Transverse colon (tissue), 4 donors: ENCODE data around the gene AGRN. TPM values are rescaled to one million over a fixed set of nuclear protein-coding genes. Genes with fewer than 3 reads are reported as not detected.

Experiments used
- DNase-seq: peaks from one replicate; pipeline ENCODE4 v3.0.0-alpha.2; 2019
- H3K27ac ChIP-seq, 4 donors: fragments of 200-600 bp; sonication (generic); 2 replicates each; pipeline ENCODE4 v1.5.1; 2016 to 2018; ENCODE audit warnings: inconsistent platforms in 4 of 4
- H3K27me3 ChIP-seq: fragments of 200-600 bp; sonication (generic); 2 replicates; pipeline ENCODE4 v1.5.1; 2017; ENCODE audit warnings: inconsistent platforms
- H3K36me3 ChIP-seq, 4 donors: fragments of 200-600 bp; sonication (generic); 2 replicates each; pipeline ENCODE4 v1.5.1; 2017 to 2019; ENCODE audit warnings: inconsistent platforms in 4 of 4
- H3K4me1 ChIP-seq, 4 donors: fragments of 200-600 bp; sonication (generic); 2 replicates each; pipeline ENCODE4 v1.5.1; 2017 to 2020; ENCODE audit warnings: inconsistent platforms in 4 of 4
- H3K4me3 ChIP-seq, 4 donors: fragments of 200-600 bp; sonication (generic); 1 replicate in 1 of 4; 2 replicates in 3 of 4; pipeline versions ENCODE4 v1.5.1 to v1.6.1; 2017 to 2019; ENCODE audit warnings: inconsistent platforms in 4 of 4
- H3K9me3 ChIP-seq, 2 donors: fragments of 200-600 bp; sonication (generic); 2 replicates each; pipeline ENCODE4 v1.5.1; 2017 to 2019; ENCODE audit warnings: inconsistent platforms in 2 of 2
- EP300 ChIP-seq: sonication (generic); formaldehyde crosslinking; IDR thresholded peaks from one replicate; pipeline ENCODE4 v1.6.1; 2017; ENCODE audit warnings: antibody characterized with exemption, low read depth
- POLR2A ChIP-seq: fragments of 450-650 bp; IDR thresholded peaks from one replicate; pipeline ENCODE4 v1.6.1; 2016; ENCODE audit warnings: antibody characterized with exemption, mild to moderate bottlenecking, moderate library complexity
- POLR2AphosphoS5 ChIP-seq, 3 donors: sonication (generic); formaldehyde crosslinking; IDR thresholded peaks; one replicate each; pipeline ENCODE4 v1.6.1; 2016; ENCODE audit warnings: antibody characterized with exemption in 3 of 3
- WGBS, 2 donors: methylation state at CpG; one replicate each; pipeline ENCODE4 v1.1.5; 2018; ENCODE audit warnings: low coverage in 1 of 2; 5-methylcytosine and 5-hydroxymethylcytosine counted together
- in situ Hi-C, 4 donors: fragments of 200-750 bp; cut with MboI; loops; one replicate each; pipeline versions ENCODE4 v1.15.0 to v1.15.1; 2017; ENCODE audit warnings: low sequenced_read_pairs in 3 of 4, low pct_ligation_motif_present in 1 of 4, low pct_unique_long_range_greater_than_20kb in 1 of 4
- intact Hi-C: fragments of 100-400 bp; cut with DNase I; formaldehyde crosslinking; loops from one replicate; pipeline ENCODE4 v1.15.1; 2023; ENCODE audit warnings: low total_unique reads
- total RNA-seq, 4 donors: library from RNA; depleted of rRNA; stranded (reverse); fragments of >200 nt; gene quantifications; one replicate each; pipeline ENCODE4 v1.1.0, GENCODE V29; 2016
- TF ChIP-seq, protein P1 (sequence below), 5 experiments: fragments of 200-600 bp in 3 of 5; fragments of 450-650 bp in 2 of 5; sonication (generic) in 3 of 5; IDR thresholded peaks; 1 replicate in 2 of 5; 2 replicates in 3 of 5; pipeline ENCODE4 v1.5.1; 2016 to 2017; ENCODE audit warnings: antibody characterized with exemption in 5 of 5, inconsistent platforms in 3 of 5, mild to moderate bottlenecking in 2 of 5, moderate library complexity in 1 of 5

AGRN gene
- total RNA-seq, 4 donors from 2014 or later, result 25.4 to 132 (median 44.8) TPM

DNA sequence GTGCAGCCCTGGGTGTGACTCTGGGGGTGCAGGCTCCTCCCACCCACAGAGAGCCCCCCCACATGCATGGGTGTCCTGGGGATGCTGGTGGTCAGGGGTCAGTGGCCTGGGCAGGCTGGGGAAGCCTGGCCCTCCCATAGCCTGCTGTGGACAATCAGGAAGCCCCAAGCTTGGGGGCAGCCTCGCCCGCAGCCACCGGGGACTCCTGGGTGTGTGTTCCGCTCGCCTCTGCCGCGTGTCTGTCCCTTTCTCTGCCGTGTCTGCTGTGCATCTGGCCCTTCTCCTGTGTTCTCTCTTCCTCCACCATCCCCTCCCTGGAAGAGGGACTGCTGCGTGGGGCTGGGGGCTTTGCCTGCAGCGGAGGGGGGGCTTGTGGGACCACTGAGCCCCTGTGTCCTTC, 22.9 kb downstream of the AGRN start:
- intact Hi-C loops, result no loop called here
- Histone ChIP-seq H3K27ac (no peak overlapping the region), H3K4me1 (peaks cover 9 to 15% (median 13%) of the 10 kb centered on the region in 4 donors), H3K9me3 (no peaks in the 10 kb centered on the region), H3K27me3 (peaks cover 22% of the 10 kb centered on the region), H3K36me3 (no peaks in the 10 kb centered on the region), H3K4me3 (no peak overlapping the region)
- TF ChIP-seq POLR2A (no peak), EP300 (no peak), POLR2AphosphoS5 (IDR thresholded peaks at IDR 0.05) (no peak)
- TF ChIP-seq, protein P1, sequence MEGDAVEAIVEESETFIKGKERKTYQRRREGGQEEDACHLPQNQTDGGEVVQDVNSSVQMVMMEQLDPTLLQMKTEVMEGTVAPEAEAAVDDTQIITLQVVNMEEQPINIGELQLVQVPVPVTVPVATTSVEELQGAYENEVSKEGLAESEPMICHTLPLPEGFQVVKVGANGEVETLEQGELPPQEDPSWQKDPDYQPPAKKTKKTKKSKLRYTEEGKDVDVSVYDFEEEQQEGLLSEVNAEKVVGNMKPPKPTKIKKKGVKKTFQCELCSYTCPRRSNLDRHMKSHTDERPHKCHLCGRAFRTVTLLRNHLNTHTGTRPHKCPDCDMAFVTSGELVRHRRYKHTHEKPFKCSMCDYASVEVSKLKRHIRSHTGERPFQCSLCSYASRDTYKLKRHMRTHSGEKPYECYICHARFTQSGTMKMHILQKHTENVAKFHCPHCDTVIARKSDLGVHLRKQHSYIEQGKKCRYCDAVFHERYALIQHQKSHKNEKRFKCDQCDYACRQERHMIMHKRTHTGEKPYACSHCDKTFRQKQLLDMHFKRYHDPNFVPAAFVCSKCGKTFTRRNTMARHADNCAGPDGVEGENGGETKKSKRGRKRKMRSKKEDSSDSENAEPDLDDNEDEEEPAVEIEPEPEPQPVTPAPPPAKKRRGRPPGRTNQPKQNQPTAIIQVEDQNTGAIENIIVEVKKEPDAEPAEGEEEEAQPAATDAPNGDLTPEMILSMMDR (IDR thresholded peaks at IDR 0.05), result no peak
- WGBS, 2 donors, result 93% methylated on average over 10 of the region's 10 CpGs; no CpG with 5 or more reads in 1 of the 2 donors
- in situ Hi-C loops, result no loop called here
- DNase-seq, result no peak

DNA sequence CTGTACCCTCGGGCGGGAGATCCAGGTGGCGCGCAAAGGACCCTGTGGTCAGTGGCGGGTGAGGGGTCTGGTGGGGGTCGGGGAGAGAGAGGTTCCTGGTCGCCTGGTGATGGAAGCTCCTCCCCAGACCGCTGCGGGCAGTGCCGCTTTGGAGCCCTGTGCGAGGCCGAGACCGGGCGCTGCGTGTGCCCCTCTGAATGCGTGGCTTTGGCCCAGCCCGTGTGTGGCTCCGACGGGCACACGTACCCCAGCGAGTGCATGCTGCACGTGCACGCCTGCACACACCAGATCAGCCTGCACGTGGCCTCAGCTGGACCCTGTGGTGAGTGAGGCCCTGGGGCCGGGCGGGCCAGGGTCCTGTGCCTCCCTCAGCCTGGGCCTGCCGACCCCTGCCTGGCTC, 23.5 kb downstream of the AGRN start:
- DNase-seq, result no peak
- no peaks in the 10 kb centered on the region for H3K9me3 ChIP-seq
- intact Hi-C loops, result no loop called here
- H3K27me3 ChIP-seq, result peaks cover 16% of the 10 kb centered on the region
- no peak overlapping the region for H3K4me3 ChIP-seq
- in situ Hi-C loops, result no loop called here
- no peak for TF ChIP-seq POLR2A
- TF ChIP-seq POLR2AphosphoS5 (IDR thresholded peaks at IDR 0.05), result no peak
- TF ChIP-seq, protein P1 (IDR thresholded peaks at IDR 0.05), result no peak
- TF ChIP-seq EP300, result no peak
- H3K4me1 ChIP-seq, result peaks cover 9 to 15% (median 13%) of the 10 kb centered on the region in 4 donors
- no peak overlapping the region for H3K27ac ChIP-seq
- WGBS, 2 donors, result 97% methylated on average over 24 of the region's 27 CpGs; no CpG with 5 or more reads in 1 of the 2 donors
- no peaks in the 10 kb centered on the region for H3K36me3 ChIP-seq

DNA sequence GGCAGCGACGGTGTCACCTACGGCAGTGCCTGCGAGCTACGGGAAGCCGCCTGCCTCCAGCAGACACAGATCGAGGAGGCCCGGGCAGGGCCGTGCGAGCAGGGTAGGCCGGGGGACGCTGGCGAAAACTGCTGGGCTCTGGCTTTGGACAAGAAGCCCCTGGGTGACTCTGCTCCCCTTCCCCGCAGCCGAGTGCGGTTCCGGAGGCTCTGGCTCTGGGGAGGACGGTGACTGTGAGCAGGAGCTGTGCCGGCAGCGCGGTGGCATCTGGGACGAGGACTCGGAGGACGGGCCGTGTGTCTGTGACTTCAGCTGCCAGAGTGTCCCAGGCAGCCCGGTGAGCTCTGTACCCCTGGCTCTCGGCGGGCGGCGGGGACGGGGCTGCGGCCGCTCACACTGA, 24.0 kb downstream of the AGRN start:
- in situ Hi-C loops, result no loop called here
- 94% methylated on average over 23 of the region's 33 CpGs; no CpG with 5 or more reads in 1 of the 2 donors for WGBS, 2 donors
- H3K36me3 ChIP-seq, result no peaks in the 10 kb centered on the region

DNA sequence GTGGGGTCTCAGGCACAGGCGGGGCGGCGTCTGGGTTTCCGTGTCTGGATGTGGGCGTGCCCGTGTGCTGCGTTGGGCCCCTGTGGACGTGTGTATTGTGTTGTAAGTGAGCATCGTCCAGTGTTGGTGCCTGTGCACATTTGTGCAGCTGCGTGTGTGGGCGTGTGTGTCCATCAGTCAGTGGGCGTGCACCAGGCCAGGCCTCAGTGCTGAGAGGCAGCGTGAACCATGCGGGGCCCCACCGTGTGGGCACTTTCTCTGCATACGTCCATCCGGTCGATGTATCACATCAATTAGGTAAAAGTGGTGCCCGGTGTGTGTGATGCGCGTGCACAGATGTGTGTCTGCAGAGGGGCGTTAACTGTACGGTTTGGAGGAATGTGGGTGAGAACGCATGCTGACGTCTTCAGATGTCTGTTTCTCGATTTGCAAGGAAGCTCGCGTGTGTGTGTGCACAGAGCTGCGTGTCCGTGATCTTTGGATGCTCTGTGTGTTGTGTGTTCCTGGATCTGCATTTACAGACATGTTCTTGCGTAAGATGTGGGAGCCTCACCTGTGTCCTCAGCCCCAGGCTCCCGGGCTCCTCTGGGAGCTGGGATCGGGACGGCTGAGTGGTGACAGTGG, 24.6 kb downstream of the AGRN start:
- Histone ChIP-seq H3K27me3 (peaks cover 8% of the 10 kb centered on the region), H3K4me1 (peaks cover 9 to 11% (median 11%) of the 10 kb centered on the region in 4 donors), H3K9me3 (no peaks in the 10 kb centered on the region), H3K36me3 (no peaks in the 10 kb centered on the region), H3K4me3 (no peak overlapping the region), H3K27ac (no peak overlapping the region)
- intact Hi-C loops (no loop called here), in situ Hi-C loops (no loop called here)
- DNase-seq, result no peak
- no peak for TF ChIP-seq POLR2AphosphoS5 (IDR thresholded peaks at IDR 0.05)
- no peak for TF ChIP-seq EP300
- TF ChIP-seq, protein P1 (IDR thresholded peaks at IDR 0.05), result no peak
- TF ChIP-seq POLR2A, result no peak
- WGBS, 2 donors, result 70 to 92% methylated on average over 4 to 34 of the region's 34 CpGs

More for the DNA sequence above, 24.0 kb downstream of the AGRN start:
- Histone ChIP-seq H3K9me3 (no peaks in the 10 kb centered on the region), H3K27me3 (peaks cover 14% of the 10 kb centered on the region), H3K4me3 (no peak overlapping the region), H3K4me1 (peaks cover 9 to 15% (median 13%) of the 10 kb centered on the region in 4 donors), H3K27ac (no peak overlapping the region)
- intact Hi-C loops, result no loop called here
- DNase-seq, result no peak
- TF ChIP-seq POLR2AphosphoS5 (IDR thresholded peaks at IDR 0.05), result no peak
- no peak for TF ChIP-seq EP300
- no peak for TF ChIP-seq POLR2A
- TF ChIP-seq, protein P1 (IDR thresholded peaks at IDR 0.05), result no peak
